SK-N-SH treated with all-trans-retinoic acid at 6 μM for 48 hours (cell line): ENCODE measurements around the gene LRATD1.

ENCODE experiments used
- PATZ1 ChIP-seq: fragments of 250-450 bp; sonication (Bioruptor Pico); IDR thresholded peaks from 2 replicates; pipeline ENCODE4 v1.8.0; 2020; ENCODE audit warnings: mild to moderate bottlenecking, moderate library complexity, borderline replicate concordance
- SNAI2 ChIP-seq: fragments of 250-450 bp; sonication (Bioruptor Pico); IDR thresholded peaks from 2 replicates; pipeline ENCODE4 v1.5.0; 2020; ENCODE audit warnings: mild to moderate bottlenecking, moderate library complexity
- ZFP3 ChIP-seq: fragments of 250-450 bp; sonication (Bioruptor Pico); IDR thresholded peaks from 2 replicates; pipeline ENCODE4 v1.5.0; 2020; ENCODE audit warnings: mild to moderate bottlenecking, moderate library complexity
- ZFP30 ChIP-seq: fragments of 450-650 bp; formaldehyde crosslinking; IDR thresholded peaks from 2 replicates; pipeline ENCODE4 v1.5.0; 2022; ENCODE audit warnings: mild to moderate bottlenecking, moderate library complexity
- ZNF8 ChIP-seq: fragments of 450-650 bp; formaldehyde crosslinking; IDR thresholded peaks from 2 replicates; pipeline ENCODE4 v1.5.0; 2020; ENCODE audit warnings: mild to moderate bottlenecking, moderate library complexity

GRCh38 chr2:14615760-14616159, 16.8 kb upstream of the LRATD1 start:
- TF ChIP-seq ZFP3 = no peak
- TF ChIP-seq ZFP30 (CRISPR knock-in tag) = no peak
- TF ChIP-seq SNAI2 (CRISPR knock-in tag) = no peak
- TF ChIP-seq ZNF8 = no peak
- no peak for TF ChIP-seq PATZ1 (CRISPR knock-in tag)
